CD4-positive, alpha-beta T cell treated with Interleukin-6 at 100 ng/mL for 8 hours (primary cell): Measurements from ENCODE around the gene PHF12.

Experiments
- DNase-seq: peaks from one replicate; pipeline ENCODE4 v3.0.0-alpha.2; 2020; ENCODE audit warnings: mixed read lengths, low spot score

The PHF12 gene

DNA sequence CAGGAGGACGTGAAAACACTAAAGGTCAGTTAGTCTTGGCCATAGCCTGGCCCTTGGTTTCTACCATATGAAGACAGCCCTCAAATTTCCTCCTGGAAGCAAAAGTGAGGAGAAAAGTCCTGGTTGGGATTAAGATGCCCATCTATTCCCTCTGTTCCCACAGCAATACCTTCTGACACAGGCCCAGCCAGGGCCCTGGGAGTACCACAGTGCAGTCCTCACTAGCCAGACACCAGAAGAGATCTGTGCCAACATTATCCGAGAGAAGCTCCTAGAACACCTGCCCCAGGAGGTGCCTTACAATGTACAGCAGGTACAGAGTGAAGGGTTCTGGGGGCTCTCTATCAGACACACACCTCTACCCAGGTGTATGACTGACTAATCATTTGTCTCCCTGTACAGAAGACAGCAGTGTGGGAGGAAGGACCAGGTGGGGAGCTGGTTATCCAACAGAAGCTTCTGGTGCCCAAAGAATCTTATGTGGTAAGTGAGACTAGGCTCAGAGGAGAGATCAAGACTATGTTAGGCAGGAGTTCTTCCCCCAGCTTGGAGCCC is 92.4 kb downstream of the PHF12 start:
- no peak for DNase-seq

DNA sequence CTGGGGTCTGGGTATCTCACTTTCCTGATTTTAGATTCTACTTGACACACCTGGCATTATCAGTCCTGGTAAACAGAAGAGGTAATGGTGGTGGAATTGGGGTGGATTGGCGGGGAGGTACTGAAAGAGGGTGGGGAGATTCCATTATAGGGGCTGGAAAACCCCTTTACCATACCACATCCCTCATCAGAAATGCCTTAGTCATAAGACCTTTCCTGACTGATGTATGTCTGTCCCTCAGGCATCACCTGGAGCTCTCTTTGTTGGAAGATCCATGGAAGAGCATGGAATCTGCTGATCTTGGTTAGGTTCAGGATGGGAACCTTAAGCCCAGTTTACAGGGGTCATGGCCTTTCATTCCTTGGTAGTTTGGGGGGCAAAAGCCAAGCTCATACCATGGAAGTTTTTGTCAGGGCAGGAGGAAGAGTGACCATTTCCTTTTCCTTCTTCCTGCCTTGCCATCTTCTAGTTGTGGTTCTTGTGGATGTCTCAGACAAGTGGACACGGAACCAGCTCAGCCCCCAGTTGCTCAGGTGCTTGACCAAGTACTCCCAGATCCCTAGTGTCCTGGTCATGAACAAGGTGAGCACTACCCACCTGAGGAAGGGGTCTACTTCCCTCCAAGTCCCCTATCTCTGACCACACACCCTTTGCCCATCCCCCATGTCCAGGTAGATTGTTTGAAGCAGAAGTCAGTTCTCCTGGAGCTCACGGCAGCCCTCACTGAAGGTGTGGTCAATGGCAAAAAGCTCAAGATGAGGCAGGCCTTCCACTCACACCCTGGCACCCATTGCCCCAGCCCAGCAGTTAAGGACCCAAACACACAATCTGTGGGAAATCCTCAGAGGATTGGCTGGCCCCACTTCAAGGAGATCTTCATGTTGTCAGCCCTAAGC is 93.2 kb downstream of the PHF12 start:
- no peak for DNase-seq

DNA sequence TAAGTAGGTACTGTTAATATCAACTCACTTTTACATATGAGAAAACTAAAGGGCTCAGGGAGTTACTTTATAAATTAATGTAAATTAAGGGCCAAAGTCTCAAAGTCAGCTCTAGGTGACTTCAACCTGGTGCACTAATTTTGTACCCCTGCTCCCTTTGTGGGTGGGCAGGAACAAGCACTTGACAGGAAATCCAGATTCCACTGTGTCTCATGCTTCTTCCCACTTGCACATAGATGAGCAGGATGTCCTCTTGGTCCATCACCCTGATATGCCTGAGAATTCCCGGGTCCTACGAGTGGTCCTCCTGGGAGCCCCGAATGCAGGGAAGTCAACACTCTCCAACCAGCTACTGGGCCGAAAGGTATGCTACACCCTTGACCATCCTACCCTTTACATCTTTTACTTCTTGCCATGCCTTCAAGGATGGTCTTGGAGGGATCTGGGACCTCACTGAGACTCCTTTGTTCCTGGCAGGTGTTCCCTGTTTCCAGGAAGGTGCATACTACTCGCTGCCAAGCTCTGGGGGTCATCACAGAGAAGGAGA is 95.2 kb downstream of the PHF12 start:
- no peak for DNase-seq

DNA sequence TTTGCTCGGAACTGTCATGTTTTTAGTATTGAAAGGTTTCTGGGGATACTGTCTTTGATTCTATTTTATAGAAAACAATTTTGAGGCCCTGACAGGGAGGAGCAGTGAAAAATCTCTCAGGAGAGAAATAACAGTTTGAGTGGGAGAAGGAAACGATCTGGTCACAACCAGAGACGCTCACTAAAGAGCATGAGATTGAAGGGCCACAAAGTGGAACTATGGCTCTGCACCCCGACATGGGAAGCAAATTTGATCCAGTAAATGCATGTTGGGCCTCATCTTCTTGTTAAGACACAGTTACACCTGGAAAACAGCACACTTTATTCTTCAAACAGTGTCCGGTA is 96.0 kb downstream of the PHF12 start:
- DNase-seq = no peak
